Globus pallidus (tissue), 1 donor: ENCODE data around the gene REV3L.
"Not testable (repeated sequence)": the region's sequence is repeated elsewhere in the genome, so short reads cannot be mapped to it uniquely, and the experiment has no call there.

ENCODE experiments used
- DNase-seq: peaks from one replicate; pipeline ENCODE4 v3.0.0-alpha.2; 2015; ENCODE audit warnings: low spot score

Gene REV3L

GRCh38 chr6:111492499-111492898 is 9.5 kb upstream of the REV3L start:
- no peak for DNase-seq

DNA sequence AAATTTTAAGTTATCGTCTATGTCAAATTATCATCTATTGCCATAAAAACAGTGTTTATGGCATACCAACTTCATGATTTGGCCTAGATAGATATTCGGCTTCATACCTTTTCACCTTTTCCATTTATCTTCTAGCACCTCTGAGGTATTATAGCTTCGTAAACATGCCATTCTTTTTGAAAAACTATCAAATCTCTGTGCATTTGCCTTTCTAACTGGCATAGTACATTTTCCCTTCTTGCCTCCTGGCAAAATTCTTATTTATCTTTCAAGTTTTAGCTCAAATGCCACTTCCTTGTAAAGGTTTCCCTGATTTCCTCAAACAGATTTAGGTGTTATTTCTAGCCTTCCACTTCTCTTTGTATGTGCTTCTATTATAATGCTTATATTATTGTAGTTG is 7.0 kb upstream of the REV3L start:
- DNase-seq, result no peak

- no peak for DNase-seq
Measured at GRCh38 chr6:111487661-111488060, 4.6 kb upstream of the REV3L start.

GRCh38 chr6:111486921-111487320 is 3.9 kb upstream of the REV3L start:
- no peak for DNase-seq

DNA sequence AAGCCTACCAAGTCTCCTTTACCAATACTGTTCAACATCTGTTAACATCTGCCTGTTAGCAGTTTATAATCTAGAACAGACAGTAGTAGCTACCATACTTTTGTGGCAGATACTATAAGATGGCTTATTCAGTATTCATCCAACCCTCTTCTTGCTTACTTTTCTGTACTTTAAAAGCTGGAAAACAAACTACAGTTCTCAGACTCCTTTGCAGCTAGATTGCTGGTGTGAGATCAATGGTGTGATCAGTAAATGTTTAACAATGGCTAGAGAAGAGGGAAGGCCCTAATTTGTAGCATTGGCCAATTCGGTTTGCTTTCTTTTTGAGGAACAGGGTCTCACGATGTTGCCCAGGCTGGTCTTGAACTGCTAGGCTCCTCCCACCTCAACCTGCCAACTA is 3.5 kb upstream of the REV3L start:
- DNase-seq, result no peak

DNA sequence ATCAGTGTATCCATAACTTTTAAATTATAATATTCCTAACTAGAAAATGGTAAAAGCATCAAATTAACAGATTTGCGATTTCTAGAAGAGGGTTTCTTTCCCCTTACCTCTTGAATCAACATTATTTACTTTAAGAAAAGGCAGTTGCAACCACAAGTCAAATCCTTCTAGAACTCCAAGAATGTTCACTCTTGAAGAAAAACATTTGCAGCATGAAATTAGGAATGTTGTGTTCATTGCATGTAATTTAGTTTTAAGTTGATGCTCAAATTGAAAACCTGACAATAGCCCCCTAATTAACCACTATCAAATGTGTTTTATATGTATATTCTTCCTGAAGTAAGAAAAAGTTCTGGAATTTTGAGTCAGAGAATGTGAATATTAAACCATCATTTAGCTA is 2.3 kb upstream of the REV3L start:
- no peak for DNase-seq

GRCh38 chr6:111484633-111484930 is 1.6 kb upstream of the REV3L start:
- no peak for DNase-seq

GRCh38 chr6:111483736-111484632 is 966 bp upstream of the REV3L start:
- peak; percentile 85 for DNase-seq

- DNase-seq, result peak; percentile 68
Measured at GRCh38 chr6:111482188-111482958, 645 bp downstream of the REV3L start.

- DNase-seq, result no peak
Measured at GRCh38 chr6:111481836-111482187, 1.2 kb downstream of the REV3L start.

- no peak for DNase-seq
Measured at GRCh38 chr6:111480988-111481822, 1.8 kb downstream of the REV3L start.

- peak; percentile 58 for DNase-seq
Measured at GRCh38 chr6:111478749-111479148, 4.3 kb downstream of the REV3L start.

GRCh38 chr6:111478064-111478476 is 4.9 kb downstream of the REV3L start:
- no peak for DNase-seq

GRCh38 chr6:111477481-111477938 is 5.5 kb downstream of the REV3L start:
- no peak for DNase-seq

GRCh38 chr6:111476061-111476460 is 7.0 kb downstream of the REV3L start:
- not testable (repeated sequence) for DNase-seq

DNA sequence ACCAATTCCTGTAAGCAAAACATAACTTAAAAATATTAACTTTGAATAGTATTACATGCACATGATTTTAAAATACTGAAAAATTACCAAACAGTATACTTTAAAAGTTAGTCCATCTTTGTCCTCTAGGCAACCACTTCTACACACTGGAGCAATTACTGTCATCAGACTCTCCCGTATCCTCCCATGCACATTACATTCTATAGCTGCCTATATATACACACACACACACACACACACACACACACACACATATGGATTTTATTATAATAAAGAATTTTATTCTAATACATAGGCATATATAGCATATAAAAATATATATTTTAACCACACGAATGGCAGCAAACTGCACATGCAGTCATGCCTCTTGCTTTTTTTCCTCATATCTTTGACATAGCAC is 8.2 kb downstream of the REV3L start:
- no peak for DNase-seq

DNA sequence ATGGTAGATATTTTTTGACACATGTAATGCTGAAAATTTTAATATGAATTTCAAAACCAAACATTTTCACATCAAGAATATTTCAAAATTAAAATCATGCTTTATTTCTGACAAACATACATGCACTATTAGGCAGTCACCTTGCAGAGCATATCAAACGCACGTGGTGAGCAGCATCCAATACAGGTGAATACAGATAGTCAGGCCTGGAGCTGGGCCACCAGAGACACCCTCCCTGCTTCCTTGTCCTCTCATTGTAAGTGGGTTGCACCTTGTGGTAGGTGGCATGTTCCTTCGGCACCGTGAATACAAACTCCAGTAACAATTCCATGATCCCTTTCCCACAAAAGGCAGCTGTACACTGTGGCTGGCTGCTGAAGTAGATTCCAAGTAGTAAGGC is 8.9 kb downstream of the REV3L start:
- DNase-seq, result no peak

- no peak for DNase-seq
Measured at GRCh38 chr6:111472933-111473435, 10.0 kb downstream of the REV3L start.

GRCh38 chr6:111471958-111472357 is 11.1 kb downstream of the REV3L start:
- DNase-seq, result no peak

GRCh38 chr6:111471533-111471932 is 11.5 kb downstream of the REV3L start:
- no peak for DNase-seq

DNA sequence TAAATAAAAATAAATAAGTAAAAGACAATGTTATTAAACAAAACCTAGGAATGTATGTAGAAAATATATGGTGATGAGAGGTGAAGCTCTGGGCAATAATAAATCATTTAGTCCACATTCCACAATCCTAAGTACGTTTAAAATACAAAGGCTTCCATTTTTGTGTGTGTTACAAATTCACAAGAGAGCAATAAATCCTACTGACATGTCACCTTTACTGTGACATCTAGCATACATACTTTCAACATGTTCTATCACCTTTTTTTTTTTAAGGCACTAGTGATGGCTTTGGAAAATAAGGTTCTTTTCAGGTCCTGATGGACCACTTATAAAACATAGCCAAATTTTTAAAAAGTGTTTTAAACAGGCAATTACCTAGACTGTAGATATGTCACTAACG is 12.0 kb downstream of the REV3L start:
- no peak for DNase-seq

GRCh38 chr6:111469543-111469942 is 13.5 kb downstream of the REV3L start:
- DNase-seq, result peak; percentile 79
